ENCODE data around the gene TUBG1. TPM values are rescaled to one million over a fixed set of nuclear protein-coding genes. Genes with fewer than 3 reads are reported as not detected.
A peak's percentile ranks its signal among the peaks of the same experiment; 100 is the strongest.
"Not testable (repeated sequence)": the region's sequence is repeated elsewhere in the genome, so short reads cannot be mapped to it uniquely, and the experiment has no call there.

The TUBG1 gene
- total RNA-seq, 1 donor from 2014 or later = 13.0 TPM

- Histone ChIP-seq H3K36me3 (ENCODE audit: control insufficient read depth in 3 of 3, insufficient read depth in 3 of 3, low read length in 3 of 3) (no peaks in the 10 kb centered on the region), H3K4me1 (ENCODE audit: control insufficient read depth in 3 of 3, insufficient read depth in 3 of 3, low read length in 3 of 3) (no peaks in the 10 kb centered on the region), H3K9ac (ENCODE audit: low read depth in 1 of 3, low read length in 3 of 3) (no peak overlapping the region), H3K9me3 (ENCODE audit: control insufficient read depth in 3 of 3, low read length in 3 of 3) (no peaks in the 10 kb centered on the region), H3K4me3 (ENCODE audit: low read length in 3 of 3) (no peak overlapping the region), H3K27ac (ENCODE audit: low read depth, low read length) (no peak overlapping the region), H3K27me3 (ENCODE audit: control insufficient read depth in 3 of 3, insufficient read depth in 3 of 3, low read length in 3 of 3) (no peaks in the 10 kb centered on the region)
Observed at GRCh38 chr17:42642336-42642735, 32.9 kb downstream of the TUBG1 start.

GRCh38 chr17:42647778-42648177 is 38.3 kb downstream of the TUBG1 start:
- H3K9ac ChIP-seq (ENCODE audit: low read depth in 1 of 3, low read length in 3 of 3) = no peak overlapping the region
- no peaks in the 10 kb centered on the region for H3K4me1 ChIP-seq (ENCODE audit: control insufficient read depth in 3 of 3, insufficient read depth in 3 of 3, low read length in 3 of 3)
- no peak overlapping the region for H3K27ac ChIP-seq (ENCODE audit: low read depth, low read length)
- no peaks in the 10 kb centered on the region for H3K27me3 ChIP-seq (ENCODE audit: control insufficient read depth in 3 of 3, insufficient read depth in 3 of 3, low read length in 3 of 3)
- H3K4me3 ChIP-seq (ENCODE audit: low read length in 3 of 3) = no peak overlapping the region
- no peaks in the 10 kb centered on the region for H3K9me3 ChIP-seq (ENCODE audit: control insufficient read depth in 3 of 3, low read length in 3 of 3)
- no peaks in the 10 kb centered on the region for H3K36me3 ChIP-seq (ENCODE audit: control insufficient read depth in 3 of 3, insufficient read depth in 3 of 3, low read length in 3 of 3)

- peaks cover 2 to 13% (median 5%) of the 10 kb centered on the region in 3 donors for H3K4me1 ChIP-seq (ENCODE audit: control insufficient read depth in 3 of 3, insufficient read depth in 3 of 3, low read length in 3 of 3)
- no peak overlapping the region for H3K27ac ChIP-seq (ENCODE audit: low read depth, low read length)
- no peak overlapping the region for H3K9ac ChIP-seq (ENCODE audit: low read depth in 1 of 3, low read length in 3 of 3)
- no peaks in the 10 kb centered on the region for H3K9me3 ChIP-seq (ENCODE audit: control insufficient read depth in 3 of 3, low read length in 3 of 3)
- H3K27me3 ChIP-seq (ENCODE audit: control insufficient read depth in 3 of 3, insufficient read depth in 3 of 3, low read length in 3 of 3) = no peaks in the 10 kb centered on the region
- H3K36me3 ChIP-seq (ENCODE audit: control insufficient read depth in 3 of 3, insufficient read depth in 3 of 3, low read length in 3 of 3) = no peaks in the 10 kb centered on the region
- no peak overlapping the region for H3K4me3 ChIP-seq (ENCODE audit: low read length in 3 of 3)
Observed at GRCh38 chr17:42651392-42651791, 41.9 kb downstream of the TUBG1 start.

GRCh38 chr17:42653179-42654124 is 44.0 kb downstream of the TUBG1 start:
- Histone ChIP-seq H3K9ac (ENCODE audit: low read depth in 1 of 3, low read length in 3 of 3) (peak overlapping the region; percentile 69 to 81 (median 81)), H3K36me3 (ENCODE audit: control insufficient read depth in 3 of 3, insufficient read depth in 3 of 3, low read length in 3 of 3) (no peaks in the 10 kb centered on the region), H3K27me3 (ENCODE audit: control insufficient read depth in 3 of 3, insufficient read depth in 3 of 3, low read length in 3 of 3) (no peaks in the 10 kb centered on the region), H3K4me3 (ENCODE audit: low read length in 3 of 3) (peak overlapping the region; percentile 64 to 71 (median 70)), H3K9me3 (ENCODE audit: control insufficient read depth in 3 of 3, low read length in 3 of 3) (no peaks in the 10 kb centered on the region), H3K27ac (ENCODE audit: low read depth, low read length) (peak overlapping the region; percentile 73), H3K4me1 (ENCODE audit: control insufficient read depth in 3 of 3, insufficient read depth in 3 of 3, low read length in 3 of 3) (peaks cover 2 to 13% (median 5%) of the 10 kb centered on the region in 3 donors)

GRCh38 chr17:42655528-42655927 is 46.0 kb downstream of the TUBG1 start:
- H3K36me3 ChIP-seq (ENCODE audit: control insufficient read depth in 3 of 3, insufficient read depth in 3 of 3, low read length in 3 of 3) = no peaks in the 10 kb centered on the region
- no peak overlapping the region for H3K9ac ChIP-seq (ENCODE audit: low read depth in 1 of 3, low read length in 3 of 3)
- H3K4me3 ChIP-seq (ENCODE audit: low read length in 3 of 3) = no peak overlapping the region
- H3K4me1 ChIP-seq (ENCODE audit: control insufficient read depth in 3 of 3, insufficient read depth in 3 of 3, low read length in 3 of 3) = peaks cover 13 to 22% (median 20%) of the 10 kb centered on the region in 3 donors
- H3K27me3 ChIP-seq (ENCODE audit: control insufficient read depth in 3 of 3, insufficient read depth in 3 of 3, low read length in 3 of 3) = no peaks in the 10 kb centered on the region
- H3K9me3 ChIP-seq (ENCODE audit: control insufficient read depth in 3 of 3, low read length in 3 of 3) = no peaks in the 10 kb centered on the region
- no peak overlapping the region for H3K27ac ChIP-seq (ENCODE audit: low read depth, low read length)

- no peaks in the 10 kb centered on the region for H3K9me3 ChIP-seq (ENCODE audit: control insufficient read depth in 3 of 3, low read length in 3 of 3)
- H3K36me3 ChIP-seq (ENCODE audit: control insufficient read depth in 3 of 3, insufficient read depth in 3 of 3, low read length in 3 of 3) = peaks cover 0 to 8% (median under 1%) of the 10 kb centered on the region in 3 donors
- no peaks in the 10 kb centered on the region for H3K27me3 ChIP-seq (ENCODE audit: control insufficient read depth in 3 of 3, insufficient read depth in 3 of 3, low read length in 3 of 3)
- no peak overlapping the region for H3K27ac ChIP-seq (ENCODE audit: low read depth, low read length)
- H3K4me1 ChIP-seq (ENCODE audit: control insufficient read depth in 3 of 3, insufficient read depth in 3 of 3, low read length in 3 of 3) = peaks cover 15 to 23% (median 22%) of the 10 kb centered on the region in 3 donors
- H3K4me3 ChIP-seq (ENCODE audit: low read length in 3 of 3) = no peak overlapping the region
- no peak overlapping the region for H3K9ac ChIP-seq (ENCODE audit: low read depth in 1 of 3, low read length in 3 of 3)
Observed at GRCh38 chr17:42657824-42658588, 48.5 kb downstream of the TUBG1 start.

- peak within 1 kb of the TSS; percentile 76 to 84 (median 79) for H3K9ac ChIP-seq (ENCODE audit: low read depth in 1 of 3, low read length in 3 of 3)
- H3K27me3 ChIP-seq (ENCODE audit: control insufficient read depth in 3 of 3, insufficient read depth in 3 of 3, low read length in 3 of 3) = no peaks in the 10 kb centered on the region
- H3K27ac ChIP-seq (ENCODE audit: low read depth, low read length) = peak within 1 kb of the TSS; percentile 58
- H3K4me1 ChIP-seq (ENCODE audit: control insufficient read depth in 3 of 3, insufficient read depth in 3 of 3, low read length in 3 of 3) = peaks cover 12 to 18% (median 12%) of the 10 kb centered on the region in 3 donors
- H3K4me3 ChIP-seq (ENCODE audit: low read length in 3 of 3) = peak within 1 kb of the TSS; percentile 80 to 88 (median 81)
- peaks cover 3 to 9% (median 4%) of the 10 kb centered on the region in 3 donors for H3K36me3 ChIP-seq (ENCODE audit: control insufficient read depth in 3 of 3, insufficient read depth in 3 of 3, low read length in 3 of 3)
- no peaks in the 10 kb centered on the region for H3K9me3 ChIP-seq (ENCODE audit: control insufficient read depth in 3 of 3, low read length in 3 of 3)
Observed at GRCh38 chr17:42659079-42659931, 49.8 kb downstream of the TUBG1 start, which contains the start of gene TUBG2. Gene TUBG2, plus strand, starts transcription at chr17:42659284. Its CDS starts 220 bp downstream, at chr17:42659504.

GRCh38 chr17:42659932-42660274 is 50.4 kb downstream of the TUBG1 start:
- Histone ChIP-seq H3K4me3 (ENCODE audit: low read length in 3 of 3) (peak overlapping the region in 1 of 3 donors; percentile 80), H3K9ac (ENCODE audit: low read depth in 1 of 3, low read length in 3 of 3) (peak overlapping the region in 2 of 3 donors; percentile 76 to 84), H3K36me3 (ENCODE audit: control insufficient read depth in 3 of 3, insufficient read depth in 3 of 3, low read length in 3 of 3) (peaks cover 6 to 10% (median 6%) of the 10 kb centered on the region in 3 donors), H3K27ac (ENCODE audit: low read depth, low read length) (peak overlapping the region; percentile 58), H3K4me1 (ENCODE audit: control insufficient read depth in 3 of 3, insufficient read depth in 3 of 3, low read length in 3 of 3) (peaks cover 10 to 18% (median 12%) of the 10 kb centered on the region in 3 donors)
- H3K27me3 ChIP-seq (ENCODE audit: control insufficient read depth in 3 of 3, insufficient read depth in 3 of 3, low read length in 3 of 3); H3K9me3 ChIP-seq (ENCODE audit: control insufficient read depth in 3 of 3, low read length in 3 of 3): not testable (repeated sequence)

GRCh38 chr17:42660692-42661345 is 51.3 kb downstream of the TUBG1 start:
- Histone ChIP-seq H3K36me3 (ENCODE audit: control insufficient read depth in 3 of 3, insufficient read depth in 3 of 3, low read length in 3 of 3) (peaks cover 10 to 15% (median 11%) of the 10 kb centered on the region in 3 donors), H3K9me3 (ENCODE audit: control insufficient read depth in 3 of 3, low read length in 3 of 3) (no peaks in the 10 kb centered on the region), H3K4me3 (ENCODE audit: low read length in 3 of 3) (no peak overlapping the region), H3K27ac (ENCODE audit: low read depth, low read length) (no peak overlapping the region), H3K27me3 (ENCODE audit: control insufficient read depth in 3 of 3, insufficient read depth in 3 of 3, low read length in 3 of 3) (no peaks in the 10 kb centered on the region), H3K9ac (ENCODE audit: low read depth in 1 of 3, low read length in 3 of 3) (no peak overlapping the region), H3K4me1 (ENCODE audit: control insufficient read depth in 3 of 3, insufficient read depth in 3 of 3, low read length in 3 of 3) (peaks cover 12 to 24% (median 16%) of the 10 kb centered on the region in 3 donors)

Data from skeletal muscle tissue (tissue), 4 donors.